Aortic smooth muscle cell (primary cell): Measurements from ENCODE around the gene ZNF800. TPM values are rescaled to one million over a fixed set of nuclear protein-coding genes. Genes with fewer than 3 reads are reported as not detected.

Experiments
- total RNA-seq: library from RNA; depleted of rRNA; stranded (reverse); fragments of >200 nt; gene quantifications from 2 replicates; pipeline ENCODE4 v1.2.3, GENCODE V29; 2014

Gene ZNF800, protein sequence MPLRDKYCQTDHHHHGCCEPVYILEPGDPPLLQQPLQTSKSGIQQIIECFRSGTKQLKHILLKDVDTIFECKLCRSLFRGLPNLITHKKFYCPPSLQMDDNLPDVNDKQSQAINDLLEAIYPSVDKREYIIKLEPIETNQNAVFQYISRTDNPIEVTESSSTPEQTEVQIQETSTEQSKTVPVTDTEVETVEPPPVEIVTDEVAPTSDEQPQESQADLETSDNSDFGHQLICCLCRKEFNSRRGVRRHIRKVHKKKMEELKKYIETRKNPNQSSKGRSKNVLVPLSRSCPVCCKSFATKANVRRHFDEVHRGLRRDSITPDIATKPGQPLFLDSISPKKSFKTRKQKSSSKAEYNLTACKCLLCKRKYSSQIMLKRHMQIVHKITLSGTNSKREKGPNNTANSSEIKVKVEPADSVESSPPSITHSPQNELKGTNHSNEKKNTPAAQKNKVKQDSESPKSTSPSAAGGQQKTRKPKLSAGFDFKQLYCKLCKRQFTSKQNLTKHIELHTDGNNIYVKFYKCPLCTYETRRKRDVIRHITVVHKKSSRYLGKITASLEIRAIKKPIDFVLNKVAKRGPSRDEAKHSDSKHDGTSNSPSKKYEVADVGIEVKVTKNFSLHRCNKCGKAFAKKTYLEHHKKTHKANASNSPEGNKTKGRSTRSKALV
- total RNA-seq, result 10.3 and 11.2 TPM in 2 replicates

DNA sequence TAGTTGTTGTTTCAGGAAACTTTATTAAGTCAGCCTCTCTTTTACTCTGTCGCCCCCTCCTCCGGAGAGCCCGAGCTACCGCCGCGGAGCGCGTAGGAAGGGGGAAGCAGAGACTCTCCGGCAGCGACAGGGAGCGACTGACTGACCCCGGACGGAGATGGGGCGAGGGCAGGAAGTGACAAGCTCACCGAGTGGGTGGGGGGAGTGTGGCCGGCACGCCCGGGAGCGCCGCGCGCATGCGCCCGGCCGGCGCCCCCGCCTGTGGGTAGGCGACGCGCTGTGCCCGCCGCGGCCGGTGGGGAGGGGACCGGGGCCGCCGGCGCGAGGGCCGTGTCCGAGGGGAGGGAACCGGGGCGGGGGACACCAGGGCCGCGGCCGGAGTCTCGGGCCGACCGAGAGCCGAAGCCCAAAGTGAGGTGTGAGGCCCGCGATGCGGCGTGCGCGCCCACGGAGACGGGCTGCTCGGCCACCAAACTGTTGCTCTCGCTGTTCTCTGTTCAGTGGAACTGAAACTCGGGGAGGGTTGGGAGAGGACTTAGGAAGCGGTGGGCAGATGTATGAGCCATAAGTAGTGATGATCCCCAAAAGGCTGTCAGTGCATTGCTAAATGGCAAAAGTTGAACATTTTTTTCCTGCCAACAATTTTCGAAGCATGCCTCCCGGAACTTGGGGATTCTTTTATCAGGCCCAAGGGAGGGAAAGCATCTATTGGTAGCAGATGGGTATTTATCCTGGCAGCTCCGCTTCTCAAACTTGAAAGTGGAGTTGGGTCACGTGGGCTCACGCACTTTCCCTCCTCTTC lies at the start of gene ZNF800:
TSS of gene ZNF800 (minus strand) at position 143 of the 802 bp plus-strand sequence. CDS start 1,151 bp downstream, outside the sequence.

Other genes with a start within 250 kb of the ZNF800 start
- gene GRM8, start 139.8 kb downstream of the ZNF800 start, total RNA-seq, result not detected in 2 replicates
- 17.4 and 19.3 TPM in 2 replicates for gene GCC1, start 192.9 kb upstream of the ZNF800 start, total RNA-seq
- gene ARF5, start 195.7 kb upstream of the ZNF800 start, total RNA-seq, result 114 and 155 TPM in 2 replicates
- 0.66 and 1.6 TPM in 2 replicates for gene FSCN3, start 201.0 kb upstream of the ZNF800 start, total RNA-seq
- not detected in 2 replicates for gene PAX4, start 225.4 kb upstream of the ZNF800 start, total RNA-seq